ENCODE data around the gene MPL. TPM values are rescaled to one million over a fixed set of nuclear protein-coding genes. Genes with fewer than 3 reads are reported as not detected.
A peak's percentile ranks its signal among the peaks of the same experiment; 100 is the strongest.

The MPL gene
- total RNA-seq, 1 donor: not detected

GRCh38 chr1:43354471-43354870 is 16.9 kb downstream of the MPL start:
- Histone ChIP-seq H3K4me2 (ENCODE audit: insufficient read depth, low read length) (no peak overlapping the region), H3K4me1 (ENCODE audit: insufficient read depth, low read length) (peaks cover 31% of the 10 kb centered on the region), H3K4me3 (ENCODE audit: insufficient read depth, low read length) (no peak overlapping the region), H4K20me1 (ENCODE audit: insufficient read depth, low read length) (no peaks in the 10 kb centered on the region), H3K36me3 (ENCODE audit: insufficient read depth, low read length) (no peaks in the 10 kb centered on the region), H3K27me3 (ENCODE audit: insufficient read depth, low read length) (no peaks in the 10 kb centered on the region), H3K79me2 (ENCODE audit: insufficient read depth, low read length) (peaks cover 6% of the 10 kb centered on the region), H2AFZ (ENCODE audit: low read length) (no peak overlapping the region), H3K9me3 (ENCODE audit: low read depth, low read length) (no peaks in the 10 kb centered on the region), H3K27ac (ENCODE audit: low read depth, low read length) (no peak overlapping the region)
- TF ChIP-seq CTCF (IDR thresholded peaks at IDR 0.05; ENCODE audit: extremely low read depth, low read depth, low read length): no peak
- DNase-seq (ENCODE audit: insufficient read length, low spot score, missing footprints): peak; percentile 61

- Histone ChIP-seq H3K4me2 (ENCODE audit: insufficient read depth, low read length) (no peak overlapping the region), H3K79me2 (ENCODE audit: insufficient read depth, low read length) (peaks cover 11% of the 10 kb centered on the region), H3K27ac (ENCODE audit: low read depth, low read length) (no peak overlapping the region), H3K4me3 (ENCODE audit: insufficient read depth, low read length) (no peak overlapping the region), H3K27me3 (ENCODE audit: insufficient read depth, low read length) (no peaks in the 10 kb centered on the region), H3K36me3 (ENCODE audit: insufficient read depth, low read length) (no peaks in the 10 kb centered on the region), H2AFZ (ENCODE audit: low read length) (no peak overlapping the region), H4K20me1 (ENCODE audit: insufficient read depth, low read length) (peaks cover 1% of the 10 kb centered on the region), H3K9me3 (ENCODE audit: low read depth, low read length) (no peaks in the 10 kb centered on the region), H3K4me1 (ENCODE audit: insufficient read depth, low read length) (peaks cover 31% of the 10 kb centered on the region)
- no peak for TF ChIP-seq CTCF (IDR thresholded peaks at IDR 0.05; ENCODE audit: extremely low read depth, low read depth, low read length)
- DNase-seq (ENCODE audit: insufficient read length, low spot score, missing footprints): peak; percentile 73
Observed at GRCh38 chr1:43354936-43355335, 17.3 kb downstream of the MPL start.

GRCh38 chr1:43357251-43357650 is 19.6 kb downstream of the MPL start:
- no peak for TF ChIP-seq CTCF (IDR thresholded peaks at IDR 0.05; ENCODE audit: extremely low read depth, low read depth, low read length)
- Histone ChIP-seq H4K20me1 (ENCODE audit: insufficient read depth, low read length) (peaks cover 11% of the 10 kb centered on the region), H3K79me2 (ENCODE audit: insufficient read depth, low read length) (peaks cover 34% of the 10 kb centered on the region), H3K27me3 (ENCODE audit: insufficient read depth, low read length) (no peaks in the 10 kb centered on the region), H3K4me2 (ENCODE audit: insufficient read depth, low read length) (no peak overlapping the region), H3K9me3 (ENCODE audit: low read depth, low read length) (no peaks in the 10 kb centered on the region), H2AFZ (ENCODE audit: low read length) (no peak overlapping the region), H3K4me3 (ENCODE audit: insufficient read depth, low read length) (no peak overlapping the region), H3K36me3 (ENCODE audit: insufficient read depth, low read length) (peaks cover 23% of the 10 kb centered on the region), H3K4me1 (ENCODE audit: insufficient read depth, low read length) (peaks cover 39% of the 10 kb centered on the region), H3K27ac (ENCODE audit: low read depth, low read length) (no peak overlapping the region)
- peak; percentile 62 for DNase-seq (ENCODE audit: insufficient read length, low spot score, missing footprints)

- peaks cover 11% of the 10 kb centered on the region for H4K20me1 ChIP-seq (ENCODE audit: insufficient read depth, low read length)
- H3K4me1 ChIP-seq (ENCODE audit: insufficient read depth, low read length): peaks cover 39% of the 10 kb centered on the region
- H3K4me2 ChIP-seq (ENCODE audit: insufficient read depth, low read length): peak overlapping the region; percentile 99
- H3K27ac ChIP-seq (ENCODE audit: low read depth, low read length): peak overlapping the region; percentile 69
- peak overlapping the region; percentile 85 for H3K4me3 ChIP-seq (ENCODE audit: insufficient read depth, low read length)
- DNase-seq (ENCODE audit: insufficient read length, low spot score, missing footprints): no peak
- no peaks in the 10 kb centered on the region for H3K9me3 ChIP-seq (ENCODE audit: low read depth, low read length)
- H2AFZ ChIP-seq (ENCODE audit: low read length): peak overlapping the region; percentile 97
- no peaks in the 10 kb centered on the region for H3K27me3 ChIP-seq (ENCODE audit: insufficient read depth, low read length)
- H3K79me2 ChIP-seq (ENCODE audit: insufficient read depth, low read length): peaks cover 41% of the 10 kb centered on the region
- TF ChIP-seq CTCF (IDR thresholded peaks at IDR 0.05; ENCODE audit: extremely low read depth, low read depth, low read length): peak; percentile 41
- peaks cover 32% of the 10 kb centered on the region for H3K36me3 ChIP-seq (ENCODE audit: insufficient read depth, low read length)
Observed at GRCh38 chr1:43358121-43358745, 20.6 kb downstream of the MPL start.
